Measurements from ENCODE around the gene LDHAL6A.

The LDHAL6A gene

DNA sequence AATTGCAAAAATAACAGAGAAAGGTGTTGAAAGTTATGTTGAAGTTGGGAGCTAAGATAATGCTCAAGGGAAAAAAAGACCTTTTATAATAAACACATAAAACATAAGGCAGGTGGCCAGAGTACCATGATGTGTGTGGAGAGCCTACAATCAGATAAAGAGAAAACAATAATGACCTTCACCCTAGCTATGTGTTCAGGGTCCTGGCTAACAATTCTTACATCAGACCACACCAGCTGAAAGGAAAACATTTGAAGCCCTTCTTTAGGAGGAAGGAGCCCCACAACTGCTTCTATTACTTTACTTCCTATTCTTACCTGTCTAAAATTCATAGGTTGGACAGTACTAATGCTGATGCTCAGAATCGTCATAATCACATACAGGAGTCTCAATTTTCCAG, 68.6 kb downstream of the LDHAL6A start:
- no CpG with 5 or more reads among the region's 1 CpG for WGBS (ENCODE audit: insufficient coverage)

DNA sequence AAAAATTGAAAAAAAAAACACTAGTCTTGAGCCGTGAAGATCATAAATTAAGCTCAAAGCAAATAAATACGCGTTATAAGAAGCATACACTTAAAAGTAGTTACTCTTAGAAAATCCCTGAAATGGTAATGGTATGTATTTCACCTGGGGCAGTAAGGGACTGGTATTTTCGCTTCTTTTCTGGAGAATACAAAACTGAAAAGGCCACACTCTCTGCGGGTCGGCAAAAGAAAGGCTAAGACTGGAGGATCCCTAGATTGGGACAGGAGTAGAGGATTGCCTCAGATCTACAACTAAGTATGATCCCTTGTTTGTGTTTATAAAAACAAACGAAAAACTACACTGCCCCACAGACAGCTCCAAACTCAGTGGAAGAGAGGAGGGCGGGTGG, 70.5 kb downstream of the LDHAL6A start:
- POLR2A ChIA-PET = interaction anchor here (0.7 to 3.6 kb wide), 8 partner anchors 12 to 204 kb away, joined by 3 to 33 read pairs (median 4); partner anchors contain the start of genes GTF2H1, HPS5, LDHA and SPTY2D1

More for the DNA sequence above, 68.6 kb downstream of the LDHAL6A start:
- POLR2A ChIA-PET = no interaction called here
- DNase-seq = no peak
- CTCF ChIA-PET = interaction anchor here (0.9 to 1.6 kb wide), 6 partner anchors 9 to 210 kb away, joined by 3 to 5 read pairs (median 3); no protein-coding TSS in a partner anchor
- no peak overlapping the region for H3K27ac ChIP-seq (ENCODE audit: insufficient read depth in 1 of 2, low read depth in 1 of 2, low read length in 2 of 2, poor library complexity in 1 of 2, severe bottlenecking in 2 of 2)
- H3K27me3 ChIP-seq (replicated peaks in 2 of 5; ENCODE audit: control insufficient read depth in 4 of 5, insufficient read depth in 5 of 5, low read length in 4 of 5) = no peaks in the 10 kb centered on the region
- H3K36me3 ChIP-seq (ENCODE audit: control insufficient read depth in 4 of 4, insufficient read depth in 4 of 4, low read length in 3 of 4) = peaks cover 0 to 10% (median 4%) of the 10 kb centered on the region in 4 experiments
- H3K4me3 ChIP-seq (ENCODE audit: control insufficient read depth in 1 of 7, extremely low read depth in 1 of 7, insufficient read depth in 4 of 7, low read depth in 2 of 7, low read length in 6 of 7) = no peak overlapping the region
- H3K9me3 ChIP-seq (ENCODE audit: control extremely low read depth in 1 of 5, control insufficient read depth in 4 of 5, insufficient read depth in 2 of 5, low read depth in 1 of 5, low read length in 4 of 5) = no peaks in the 10 kb centered on the region
- H3K4me1 ChIP-seq (ENCODE audit: control extremely low read depth in 1 of 4, control insufficient read depth in 4 of 4, insufficient read depth in 4 of 4, low read length in 3 of 4) = peaks cover 0 to 19% (median 9%) of the 10 kb centered on the region in 4 experiments

GRCh38 chr11:18526521-18527296, 71.1 kb downstream of the LDHAL6A start, which contains the start of gene TSG101:
Gene TSG101 (minus strand): TSS chr11:18526942. CDS start chr11:18526816, 126 bp downstream.
- Histone ChIP-seq H3K27me3 (replicated peaks in 2 of 5; ENCODE audit: control insufficient read depth in 4 of 5, insufficient read depth in 5 of 5, low read length in 4 of 5) (no peaks in the 10 kb centered on the region), H3K27ac (ENCODE audit: insufficient read depth in 1 of 2, low read depth in 1 of 2, low read length in 2 of 2, poor library complexity in 1 of 2, severe bottlenecking in 2 of 2) (peak within 1 kb of the TSS; percentile 98 to 99), H3K4me3 (ENCODE audit: control insufficient read depth in 1 of 7, extremely low read depth in 1 of 7, insufficient read depth in 4 of 7, low read depth in 2 of 7, low read length in 6 of 7) (peak within 1 kb of the TSS; percentile 77 to 99 (median 85)), H3K4me1 (ENCODE audit: control extremely low read depth in 1 of 4, control insufficient read depth in 4 of 4, insufficient read depth in 4 of 4, low read length in 3 of 4) (peaks cover 0 to 19% (median 9%) of the 10 kb centered on the region in 4 experiments), H3K9me3 (ENCODE audit: control extremely low read depth in 1 of 5, control insufficient read depth in 4 of 5, insufficient read depth in 2 of 5, low read depth in 1 of 5, low read length in 4 of 5) (no peaks in the 10 kb centered on the region), H3K36me3 (ENCODE audit: control insufficient read depth in 4 of 4, insufficient read depth in 4 of 4, low read length in 3 of 4) (peaks cover 0 to 10% (median 4%) of the 10 kb centered on the region in 4 experiments)
- 0% methylated on average over 39 of the region's 57 CpGs for WGBS (ENCODE audit: insufficient coverage)
- ChIA-PET POLR2A (interaction anchor here (0.7 to 3.6 kb wide), 10 partner anchors 12 to 205 kb away, joined by 3 to 33 read pairs (median 4); partner anchors contain the start of genes GTF2H1, HPS5, LDHA and SPTY2D1), CTCF (interaction anchor here (0.6 to 2.3 kb wide), 9 partner anchors 11 to 239 kb away, joined by 3 to 7 read pairs (median 4); no protein-coding TSS in a partner anchor)
- DNase-seq = peak; percentile 94 to 96 (median 95)

More for the DNA sequence above, 70.5 kb downstream of the LDHAL6A start:
- no peak for DNase-seq
- Histone ChIP-seq H3K36me3 (ENCODE audit: control insufficient read depth in 4 of 4, insufficient read depth in 4 of 4, low read length in 3 of 4) (peaks cover 0 to 10% (median 4%) of the 10 kb centered on the region in 4 experiments), H3K27me3 (replicated peaks in 2 of 5; ENCODE audit: control insufficient read depth in 4 of 5, insufficient read depth in 5 of 5, low read length in 4 of 5) (no peaks in the 10 kb centered on the region), H3K4me1 (ENCODE audit: control extremely low read depth in 1 of 4, control insufficient read depth in 4 of 4, insufficient read depth in 4 of 4, low read length in 3 of 4) (peaks cover 0 to 19% (median 9%) of the 10 kb centered on the region in 4 experiments), H3K9me3 (ENCODE audit: control extremely low read depth in 1 of 5, control insufficient read depth in 4 of 5, insufficient read depth in 2 of 5, low read depth in 1 of 5, low read length in 4 of 5) (no peaks in the 10 kb centered on the region), H3K4me3 (ENCODE audit: control insufficient read depth in 1 of 7, extremely low read depth in 1 of 7, insufficient read depth in 4 of 7, low read depth in 2 of 7, low read length in 6 of 7) (peak overlapping the region; percentile 77 to 99 (median 85)), H3K27ac (ENCODE audit: insufficient read depth in 1 of 2, low read depth in 1 of 2, low read length in 2 of 2, poor library complexity in 1 of 2, severe bottlenecking in 2 of 2) (peak overlapping the region; percentile 98 to 99)
- CTCF ChIA-PET = interaction anchor here (0.6 to 2.2 kb wide), 7 partner anchors 12 to 240 kb away, joined by 3 to 7 read pairs (median 4); no protein-coding TSS in a partner anchor
- 0% methylated on average over 1 of the region's 8 CpGs for WGBS (ENCODE audit: insufficient coverage)

DNA sequence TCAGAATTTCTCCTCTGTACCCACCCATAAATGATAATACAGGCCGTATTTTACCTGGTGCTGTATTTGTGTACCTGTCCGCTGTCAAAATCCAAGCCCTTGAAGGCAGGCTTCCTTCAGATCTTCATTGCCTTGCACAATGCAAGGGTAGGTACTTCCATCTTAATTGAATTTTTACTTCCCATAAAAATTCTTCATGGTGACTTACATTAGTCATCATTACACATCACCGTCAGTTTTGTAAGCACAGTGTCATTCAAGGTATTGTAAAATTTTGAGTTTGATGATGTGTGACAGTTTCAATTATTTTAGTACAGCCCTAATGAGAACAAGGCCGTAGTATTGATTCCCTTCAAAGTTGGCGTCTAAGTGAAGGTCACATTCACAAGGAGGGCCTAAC, 71.9 kb downstream of the LDHAL6A start:
- H3K4me3 ChIP-seq (ENCODE audit: control insufficient read depth in 1 of 7, extremely low read depth in 1 of 7, insufficient read depth in 4 of 7, low read depth in 2 of 7, low read length in 6 of 7) = peak overlapping the region in 6 of 7 experiments; percentile 77 to 99 (median 88)
- H3K9me3 ChIP-seq (ENCODE audit: control extremely low read depth in 1 of 5, control insufficient read depth in 4 of 5, insufficient read depth in 2 of 5, low read depth in 1 of 5, low read length in 4 of 5) = no peaks in the 10 kb centered on the region
- peaks cover 0 to 9% (median under 1%) of the 10 kb centered on the region in 4 experiments for H3K36me3 ChIP-seq (ENCODE audit: control insufficient read depth in 4 of 4, insufficient read depth in 4 of 4, low read length in 3 of 4)
- H3K4me1 ChIP-seq (ENCODE audit: control extremely low read depth in 1 of 4, control insufficient read depth in 4 of 4, insufficient read depth in 4 of 4, low read length in 3 of 4) = peaks cover 0 to 19% (median 9%) of the 10 kb centered on the region in 4 experiments
- H3K27me3 ChIP-seq (replicated peaks in 2 of 5; ENCODE audit: control insufficient read depth in 4 of 5, insufficient read depth in 5 of 5, low read length in 4 of 5) = no peaks in the 10 kb centered on the region
- CTCF ChIA-PET = interaction anchor here (0.9 to 2.3 kb wide), 4 partner anchors 12 to 238 kb away, joined by 3 to 6 read pairs (median 6); no protein-coding TSS in a partner anchor
- peak; percentile 34 to 69 (median 55) for DNase-seq
- 83% methylated on average over 3 of the region's 5 CpGs for WGBS (ENCODE audit: insufficient coverage)
- POLR2A ChIA-PET = interaction anchor here (0.7 to 3.6 kb wide), 6 partner anchors 13 to 205 kb away, joined by 3 to 33 read pairs (median 8); partner anchors contain the start of genes GTF2H1, HPS5, LDHA and SPTY2D1
- H3K27ac ChIP-seq (ENCODE audit: insufficient read depth in 1 of 2, low read depth in 1 of 2, low read length in 2 of 2, poor library complexity in 1 of 2, severe bottlenecking in 2 of 2) = peak overlapping the region; percentile 98 to 99

Data from common myeloid progenitor, CD34-positive (primary cell).